ENCODE measurements around the gene COL1A2.

GRCh38 chr7:94366832-94367231 lies 27.9 kb upstream of the COL1A2 start:
- no peak for TF ChIP-seq CTCF (IDR thresholded peaks at IDR 0.05 in 2 of 3, conservative IDR thresholded peaks at IDR 0.05 in 1 of 3; ENCODE audit: borderline replicate concordance in 1 of 3, insufficient read depth in 1 of 3, low read depth in 2 of 3, low read length in 2 of 3)
- no peak for TF ChIP-seq YY1 (IDR thresholded peaks at IDR 0.05; ENCODE audit: extremely low read depth, insufficient replicate concordance, low read depth, low read length)
- TF ChIP-seq POLR2A (IDR thresholded peaks at IDR 0.05; ENCODE audit: borderline replicate concordance, extremely low read depth, insufficient read depth, insufficient read length), result no peak
- TF ChIP-seq EZH2 (IDR thresholded peaks at IDR 0.05), result no peak

Data from HCT116 (cell line).